Ectodermal cell (in vitro differentiated cells): ENCODE results near the gene GUCA2A.

Source experiments
- H3K27ac ChIP-seq: 2 replicates; pipeline ENCODE4 v1.7.0; 2013; ENCODE audit warnings: mild to moderate bottlenecking, low read depth, low read length; ENCODE audit not compliant: insufficient read depth, poor library complexity, severe bottlenecking
- H3K27me3 ChIP-seq: 2 replicates; pipeline ENCODE4 v1.7.0; 2013; ENCODE audit warnings: mild to moderate bottlenecking, low read length; ENCODE audit not compliant: insufficient read depth, control insufficient read depth, poor library complexity, severe bottlenecking
- H3K36me3 ChIP-seq: one replicate; pipeline ENCODE4 v1.7.0; 2013; ENCODE audit warnings: low read length; ENCODE audit not compliant: control insufficient read depth, insufficient read depth
- H3K4me1 ChIP-seq: one replicate; pipeline ENCODE4 v1.7.0; 2013; ENCODE audit warnings: low read length; ENCODE audit not compliant: control insufficient read depth, insufficient read depth
- H3K4me3 ChIP-seq: 2 replicates; pipeline ENCODE4 v1.7.0; 2013; ENCODE audit warnings: low read depth, low read length, control low read depth; ENCODE audit not compliant: insufficient read depth
- H3K9me3 ChIP-seq: 2 replicates; pipeline ENCODE4 v1.7.0; 2013; ENCODE audit warnings: mild to moderate bottlenecking, low read length, moderate library complexity; ENCODE audit not compliant: control insufficient read depth
- WGBS, 2 experiments: methylation state at CpG; one replicate each; pipeline ENCODE4 v1.1.7; 2013; ENCODE audit warnings: missing lambda C conversion rate in 2 of 2; 5-methylcytosine and 5-hydroxymethylcytosine counted together

Gene GUCA2A

DNA sequence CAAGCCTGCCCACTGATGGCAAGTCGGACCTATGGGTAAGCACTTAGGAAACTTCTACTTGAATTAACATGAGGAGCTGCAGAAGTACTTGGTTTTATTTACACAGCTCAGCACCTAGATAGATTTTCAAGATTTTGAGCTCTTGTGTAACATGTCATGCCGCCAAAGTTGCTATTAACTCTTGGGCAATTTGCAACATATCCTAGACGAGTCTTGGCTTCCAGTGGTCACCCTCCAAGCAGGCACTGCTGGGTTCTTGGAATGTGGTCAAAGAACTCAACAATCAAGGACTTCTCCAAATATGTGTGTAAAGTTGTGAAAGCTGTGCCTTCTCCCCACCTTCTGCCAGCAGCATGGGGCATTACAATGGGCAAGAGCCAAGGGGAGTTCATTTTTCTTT lies 29.1 kb downstream of the GUCA2A start:
- no peak overlapping the region for H3K4me3 ChIP-seq
- H3K9me3 ChIP-seq = no peaks in the 10 kb centered on the region
- 80 to 89% methylated on average over 3 of the region's 3 CpGs for WGBS, 2 experiments
- no peak overlapping the region for H3K27ac ChIP-seq
- no peaks in the 10 kb centered on the region for H3K4me1 ChIP-seq
- no peaks in the 10 kb centered on the region for H3K27me3 ChIP-seq
- H3K36me3 ChIP-seq = no peaks in the 10 kb centered on the region

DNA sequence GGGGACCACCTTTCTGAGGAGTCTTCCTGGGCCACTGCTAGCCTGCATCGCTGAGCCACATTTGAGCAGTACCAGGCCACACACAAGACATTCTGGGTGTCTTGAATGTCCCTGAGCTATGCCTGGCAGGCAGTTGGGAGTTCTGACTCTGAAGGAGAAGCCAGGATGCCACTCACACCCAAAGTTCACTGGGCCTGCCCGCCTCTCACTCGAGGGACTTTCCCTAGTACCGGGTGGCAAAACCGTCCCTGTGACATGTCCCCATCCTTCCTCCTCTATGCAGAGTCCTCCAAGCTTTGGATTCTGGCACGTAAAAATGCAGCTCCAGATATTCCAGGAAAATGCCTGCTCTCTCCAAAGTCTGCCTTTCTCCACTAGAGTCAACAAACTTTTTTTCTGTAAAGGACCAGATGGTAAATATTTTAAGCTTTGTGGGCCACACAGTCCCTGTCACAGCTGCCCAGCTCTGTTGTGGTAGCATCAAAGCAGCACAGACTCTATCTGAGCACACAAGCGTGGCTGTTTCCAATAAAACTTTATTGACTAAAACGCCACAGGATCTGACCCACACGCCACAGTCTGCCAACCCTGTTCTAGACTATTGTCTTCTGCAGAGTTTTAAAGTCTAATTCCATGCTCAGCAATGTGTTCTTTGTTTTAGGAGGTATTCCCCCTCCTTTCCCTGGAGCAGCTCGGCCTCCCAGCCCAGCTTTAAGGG lies 30.6 kb downstream of the GUCA2A start:
- H3K9me3 ChIP-seq = no peaks in the 10 kb centered on the region
- no peak overlapping the region for H3K4me3 ChIP-seq
- H3K27me3 ChIP-seq = no peaks in the 10 kb centered on the region
- H3K27ac ChIP-seq = no peak overlapping the region
- no peaks in the 10 kb centered on the region for H3K4me1 ChIP-seq
- 90 to 94% methylated on average over 10 of the region's 10 CpGs for WGBS, 2 experiments
- no peaks in the 10 kb centered on the region for H3K36me3 ChIP-seq

DNA sequence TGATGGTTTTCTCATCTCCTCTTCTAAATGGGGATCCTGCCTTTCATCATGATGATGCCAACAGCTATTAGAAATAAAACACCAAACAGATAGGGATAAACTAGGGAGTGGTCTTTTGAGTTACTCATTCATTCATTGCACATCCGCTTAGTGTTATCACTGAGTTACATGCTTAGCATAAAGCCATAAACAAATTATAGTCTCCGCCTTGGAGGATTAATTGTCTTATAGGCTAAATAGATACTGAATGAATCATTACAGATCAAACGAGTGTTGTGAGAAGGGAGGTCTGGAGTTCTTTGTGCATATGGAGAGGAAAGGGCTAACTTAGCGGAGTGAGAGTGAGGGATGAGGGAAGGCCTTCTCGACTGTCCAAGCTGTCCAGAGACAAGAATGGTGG lies 31.2 kb downstream of the GUCA2A start:
- Histone ChIP-seq H3K9me3 (no peaks in the 10 kb centered on the region), H3K4me1 (peaks cover 3% of the 10 kb centered on the region), H3K27me3 (no peaks in the 10 kb centered on the region), H3K4me3 (no peak overlapping the region), H3K36me3 (no peaks in the 10 kb centered on the region), H3K27ac (no peak overlapping the region)
- 96 to 99% methylated on average over 5 of the region's 5 CpGs for WGBS, 2 experiments

DNA sequence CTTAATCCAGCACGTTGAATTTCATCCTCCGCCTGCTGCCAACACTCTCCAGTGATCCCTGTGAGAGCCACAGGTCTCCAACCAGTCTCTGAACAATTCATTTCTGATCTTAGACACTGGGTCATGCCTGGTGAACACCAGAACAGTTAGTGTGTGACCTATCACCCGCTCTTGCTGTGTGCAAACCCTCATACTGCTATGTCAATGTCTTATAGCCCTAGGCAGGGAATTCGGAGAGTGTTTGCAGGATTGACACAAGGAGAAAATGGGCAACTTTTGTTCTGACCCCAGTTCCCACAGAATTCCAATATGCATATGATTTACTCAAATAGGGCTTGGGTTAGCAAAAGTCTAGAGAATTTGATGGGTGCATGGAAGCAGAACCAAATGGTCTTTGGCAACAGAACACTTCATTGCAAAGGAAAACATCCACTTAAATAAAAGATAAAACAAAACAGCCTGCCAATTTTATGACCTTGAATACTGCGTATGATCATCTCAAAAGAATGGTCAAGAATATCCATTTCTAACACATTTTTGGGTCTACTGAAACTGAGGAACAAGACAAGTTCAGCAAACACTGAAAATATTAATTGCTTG lies 34.4 kb downstream of the GUCA2A start:
- 92 to 94% methylated on average over 5 of the region's 5 CpGs for WGBS, 2 experiments
- no peak overlapping the region for H3K4me3 ChIP-seq
- H3K27me3 ChIP-seq = no peaks in the 10 kb centered on the region
- H3K27ac ChIP-seq = no peak overlapping the region
- H3K36me3 ChIP-seq = no peaks in the 10 kb centered on the region
- H3K9me3 ChIP-seq = no peaks in the 10 kb centered on the region
- peaks cover 5% of the 10 kb centered on the region for H3K4me1 ChIP-seq

DNA sequence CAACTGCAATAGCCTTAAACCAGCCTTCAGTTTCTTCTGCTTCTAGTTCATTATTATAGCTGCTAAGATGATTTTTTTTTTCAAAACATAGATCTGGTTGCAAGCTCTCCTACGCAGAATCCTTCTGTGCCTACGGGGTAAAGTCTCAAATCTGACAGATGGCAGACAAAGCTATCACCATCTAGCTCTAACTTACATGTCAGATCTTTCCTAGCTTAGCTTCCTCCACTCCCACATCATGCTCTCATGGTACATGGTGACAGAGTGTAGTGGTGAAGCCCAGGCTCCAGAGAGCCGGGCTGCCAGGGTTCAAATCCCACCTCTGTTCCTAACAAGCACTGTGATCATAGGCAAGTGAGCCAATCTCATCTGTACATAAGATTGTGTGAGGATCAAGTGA lies 35.6 kb downstream of the GUCA2A start:
- Histone ChIP-seq H3K27me3 (no peaks in the 10 kb centered on the region), H3K36me3 (no peaks in the 10 kb centered on the region), H3K27ac (no peak overlapping the region), H3K9me3 (no peaks in the 10 kb centered on the region), H3K4me1 (peaks cover 5% of the 10 kb centered on the region), H3K4me3 (no peak overlapping the region)
- 95% methylated on average over 3 of the region's 3 CpGs for WGBS, 2 experiments

DNA sequence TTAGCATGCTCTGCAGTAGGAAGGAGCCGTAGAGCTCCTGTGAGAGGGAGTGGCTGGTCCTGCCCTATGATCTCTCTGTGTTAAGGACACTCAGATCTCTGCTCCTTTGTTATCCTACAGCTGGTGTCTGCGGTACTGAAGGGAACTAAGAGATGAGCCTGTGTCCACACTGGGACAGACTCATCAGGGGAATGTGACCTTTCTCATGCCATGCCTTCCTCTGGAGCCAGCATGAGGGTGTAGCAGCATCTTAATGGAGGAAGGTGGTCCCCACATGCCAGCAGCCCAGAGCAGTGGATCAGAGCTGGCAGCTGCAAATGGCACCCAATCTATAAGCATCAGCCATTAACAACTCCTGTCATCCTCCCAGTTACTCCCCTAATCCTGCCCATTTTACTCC lies 36.0 kb downstream of the GUCA2A start:
- Histone ChIP-seq H3K27me3 (no peaks in the 10 kb centered on the region), H3K27ac (no peak overlapping the region), H3K9me3 (no peaks in the 10 kb centered on the region), H3K4me1 (peaks cover 5% of the 10 kb centered on the region), H3K4me3 (no peak overlapping the region), H3K36me3 (no peaks in the 10 kb centered on the region)
- 56 to 63% methylated on average over 2 of the region's 2 CpGs for WGBS, 2 experiments

DNA sequence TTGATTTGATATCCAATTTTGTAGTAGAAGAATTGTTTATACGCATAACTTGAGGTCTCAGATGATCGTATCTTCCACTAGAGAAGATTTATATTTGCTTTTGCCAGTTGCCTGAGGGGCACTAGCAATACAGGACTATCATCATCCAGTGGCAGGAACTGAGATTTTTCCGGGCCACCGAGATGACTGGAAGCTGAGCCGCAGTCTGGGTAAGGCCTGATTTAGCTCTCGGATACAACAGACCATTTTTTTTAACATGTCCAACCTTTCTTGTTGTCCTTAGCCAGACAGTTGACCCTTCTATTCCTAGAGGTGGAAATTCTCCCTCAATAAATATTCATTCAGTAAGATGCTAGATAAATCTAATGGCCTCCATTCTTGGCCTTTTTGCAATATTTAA lies 36.8 kb downstream of the GUCA2A start:
- 94 to 95% methylated on average over 6 of the region's 6 CpGs for WGBS, 2 experiments
- Histone ChIP-seq H3K27me3 (no peaks in the 10 kb centered on the region), H3K27ac (no peak overlapping the region), H3K4me3 (no peak overlapping the region), H3K36me3 (no peaks in the 10 kb centered on the region), H3K9me3 (no peaks in the 10 kb centered on the region), H3K4me1 (peaks cover 5% of the 10 kb centered on the region)

DNA sequence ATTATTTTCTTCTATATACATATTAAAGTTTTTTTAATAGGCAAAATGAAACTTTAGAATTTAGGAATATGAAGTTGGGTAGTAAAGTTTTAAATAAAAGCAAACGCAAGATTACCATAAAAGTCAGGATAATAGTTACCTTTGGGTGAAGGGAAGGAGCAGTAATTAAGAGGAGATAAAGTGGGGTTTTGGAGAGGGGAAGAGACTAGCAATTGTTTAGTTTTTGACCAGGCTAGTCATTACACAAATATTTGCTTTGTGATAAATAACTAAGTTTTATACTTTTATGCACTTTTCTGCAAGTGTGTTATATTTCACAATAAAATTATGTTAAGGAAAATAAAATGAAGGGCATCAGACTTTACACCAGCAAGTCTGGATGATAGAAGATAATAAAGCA lies 39.0 kb downstream of the GUCA2A start:
- 98 to 100% methylated on average over 1 of the region's 1 CpG for WGBS, 2 experiments

DNA sequence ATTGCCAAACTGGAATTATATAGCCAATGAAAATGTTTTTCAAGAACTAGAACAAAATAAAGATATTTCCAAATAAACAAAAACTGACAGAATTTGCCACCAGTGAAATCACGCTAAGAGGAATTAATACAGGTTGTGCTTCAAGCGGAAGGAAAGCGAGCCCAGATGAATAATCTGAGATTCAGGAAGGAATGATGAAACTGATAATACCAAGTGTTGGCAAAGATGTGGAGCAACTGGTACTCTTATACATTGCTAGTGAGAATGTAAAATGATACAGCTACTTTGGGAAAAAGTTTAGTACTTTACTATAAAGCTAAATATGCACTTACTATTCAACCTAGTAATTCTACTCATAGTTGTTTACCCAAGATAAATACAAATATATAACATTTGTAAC lies 42.1 kb downstream of the GUCA2A start:
- H3K27ac ChIP-seq = no peak overlapping the region
- H3K36me3 ChIP-seq = no peaks in the 10 kb centered on the region
- WGBS, 2 experiments = 92 to 100% methylated on average over 3 of the region's 3 CpGs
- no peaks in the 10 kb centered on the region for H3K27me3 ChIP-seq
- H3K4me1 ChIP-seq = no peaks in the 10 kb centered on the region
- H3K4me3 ChIP-seq = no peak overlapping the region
- H3K9me3 ChIP-seq = no peaks in the 10 kb centered on the region

More for the DNA sequence above, 39.0 kb downstream of the GUCA2A start:
- Histone ChIP-seq H3K4me3 (no peak overlapping the region), H3K4me1 (peaks cover 5% of the 10 kb centered on the region), H3K27me3 (no peaks in the 10 kb centered on the region), H3K27ac (no peak overlapping the region), H3K36me3 (no peaks in the 10 kb centered on the region), H3K9me3 (no peaks in the 10 kb centered on the region)

DNA sequence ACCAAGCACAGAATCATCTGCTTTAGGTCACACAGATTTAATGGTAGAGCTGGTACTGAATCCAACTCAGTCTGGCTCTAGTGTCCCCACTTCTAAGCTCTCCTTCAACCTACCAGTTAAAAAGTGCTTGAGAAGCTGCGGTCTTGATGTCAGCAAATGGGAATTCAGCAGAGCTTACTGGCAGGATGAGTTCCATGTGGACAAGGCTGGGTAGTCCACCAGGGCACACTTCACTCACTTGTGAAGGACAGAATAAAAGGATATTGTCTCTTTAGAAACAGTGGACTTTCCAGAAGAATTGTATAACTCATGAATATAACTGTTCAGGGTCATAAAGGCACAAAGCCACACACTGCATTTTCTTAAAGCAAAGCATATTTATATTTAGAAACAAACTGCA lies 46.4 kb downstream of the GUCA2A start:
- no peaks in the 10 kb centered on the region for H3K27me3 ChIP-seq
- WGBS, 2 experiments = 100% methylated on average over 1 of the region's 1 CpG
- H3K4me1 ChIP-seq = no peaks in the 10 kb centered on the region
- no peaks in the 10 kb centered on the region for H3K36me3 ChIP-seq
- no peaks in the 10 kb centered on the region for H3K9me3 ChIP-seq
- no peak overlapping the region for H3K4me3 ChIP-seq
- no peak overlapping the region for H3K27ac ChIP-seq
